ENCODE data around the gene SIGLEC11. TPM values are rescaled to one million over a fixed set of nuclear protein-coding genes. Genes with fewer than 3 reads are reported as not detected.
"Not testable (repeated sequence)": the region's sequence is repeated elsewhere in the genome, so short reads cannot be mapped to it uniquely, and the experiment has no call there.

The SIGLEC11 gene
- polyA plus RNA-seq, 1 donor, result 0.77 TPM

DNA sequence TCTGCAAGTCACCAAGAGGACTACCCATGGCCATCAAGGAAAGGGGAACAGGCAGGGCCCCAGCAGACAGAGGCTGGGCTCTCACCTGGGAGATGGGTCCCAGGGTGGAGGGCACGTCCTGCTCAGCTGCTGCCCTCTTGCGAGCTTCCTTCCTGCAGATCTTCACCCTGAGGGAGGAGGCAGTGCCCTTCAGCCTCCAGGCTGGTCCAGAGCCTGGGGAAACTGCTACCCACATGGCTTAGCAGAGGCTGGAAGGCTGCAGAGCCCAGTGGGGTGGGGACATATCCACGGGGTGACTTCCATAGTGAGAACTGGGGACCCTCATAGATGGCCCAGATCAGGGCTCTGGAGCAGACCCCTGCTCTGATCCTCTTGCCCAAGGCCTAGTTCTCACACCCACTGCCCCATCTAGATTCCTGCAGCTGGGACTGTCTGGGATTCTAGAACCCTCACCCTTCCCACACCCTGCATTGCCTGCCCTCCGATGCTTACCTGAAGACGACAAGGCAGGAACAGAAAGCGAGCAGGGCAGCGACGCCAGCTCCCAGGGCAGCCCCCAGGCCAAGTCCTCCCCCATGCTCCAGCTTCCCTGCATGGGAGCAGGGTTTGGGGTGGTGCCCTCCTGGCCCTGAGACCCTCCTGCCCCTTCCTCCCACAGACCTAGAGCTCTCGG, 9.0 kb downstream of the SIGLEC11 start:
- no peak for DNase-seq (ENCODE audit: low read depth)

DNA sequence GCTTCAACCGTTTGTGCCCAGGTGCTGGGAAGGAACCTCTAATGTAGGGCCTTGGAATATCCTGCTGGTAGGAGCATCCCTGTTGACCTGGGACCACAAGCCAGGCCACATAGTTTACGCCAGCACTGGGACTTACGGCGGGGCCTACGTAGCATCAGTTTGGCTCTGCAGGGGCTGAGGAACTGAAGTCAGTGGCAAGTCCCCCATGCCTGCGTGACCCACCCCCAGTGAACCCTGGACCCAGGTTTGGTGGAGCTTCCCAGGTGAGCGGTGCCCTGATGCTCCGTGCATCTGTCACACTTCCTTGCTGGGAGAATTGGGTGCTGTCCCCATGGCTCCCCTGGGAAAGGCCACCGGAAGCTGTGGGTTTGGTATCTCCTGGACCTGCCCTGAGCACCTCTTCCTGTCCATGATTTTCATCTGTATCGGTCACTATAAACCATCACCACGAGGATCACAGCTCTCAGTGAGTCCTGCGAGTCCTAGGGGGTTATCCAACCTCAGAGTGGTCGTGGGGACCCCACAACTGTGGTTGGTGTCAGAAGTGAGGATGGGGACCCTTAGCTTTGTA, 9.9 kb downstream of the SIGLEC11 start:
- no peak for DNase-seq (ENCODE audit: low read depth)

DNA sequence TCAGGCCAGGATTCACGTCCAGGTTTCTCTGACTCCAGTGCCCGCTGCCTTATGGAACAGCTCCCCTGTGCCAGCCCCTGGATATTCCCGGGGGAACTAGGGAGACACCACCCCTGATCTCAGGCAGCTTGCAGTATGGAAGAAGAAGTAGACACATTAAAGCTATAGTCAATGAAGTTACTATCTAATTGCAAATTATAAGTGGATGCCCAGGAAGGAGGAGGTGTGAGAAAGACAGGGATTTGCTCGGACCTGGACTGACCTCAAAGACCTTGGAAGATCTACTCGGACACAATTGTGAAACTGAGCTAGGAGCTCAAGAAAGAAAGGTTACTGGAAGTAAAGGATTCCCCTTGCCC, 10.4 kb downstream of the SIGLEC11 start:
- DNase-seq (ENCODE audit: low read depth), result no peak

DNA sequence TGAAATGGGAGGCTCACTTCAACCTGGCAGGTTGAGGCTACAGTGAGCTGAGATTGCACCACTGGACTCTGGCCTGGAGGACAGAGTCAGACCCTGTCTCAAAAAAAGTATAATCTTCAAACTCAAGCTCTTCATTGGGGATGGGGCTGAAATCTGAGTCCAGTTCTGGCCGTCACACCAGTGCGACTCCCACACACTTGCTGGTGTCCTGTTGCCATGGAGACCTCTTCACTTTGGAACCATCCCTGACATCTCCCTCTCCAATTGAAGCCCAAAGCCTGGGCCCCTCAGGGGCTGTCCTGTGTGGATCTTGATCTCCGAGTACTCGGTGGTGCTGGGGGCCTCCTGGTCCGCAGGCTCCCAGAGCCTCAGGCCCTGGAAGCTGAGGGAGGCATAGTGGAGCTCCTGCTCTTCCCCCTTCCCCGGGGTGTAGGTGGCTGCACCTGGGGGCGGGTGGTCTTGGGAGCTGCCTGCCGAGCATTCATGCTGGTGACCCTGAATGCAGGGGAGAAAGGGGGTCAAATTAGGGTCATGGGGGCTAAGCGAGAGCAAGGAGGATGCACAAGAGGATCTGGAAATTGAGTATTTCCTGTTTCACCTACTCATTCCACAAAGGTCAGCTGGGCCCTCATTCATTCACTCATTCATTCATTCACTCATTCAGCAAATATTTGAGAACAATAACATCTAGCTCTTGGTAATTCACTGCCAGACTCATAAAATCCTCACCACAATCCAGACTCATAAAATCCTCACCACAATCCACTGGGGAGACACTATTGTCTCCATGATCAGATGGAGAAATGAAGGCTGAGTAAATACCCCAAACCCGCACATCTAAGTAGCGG, 11.0 kb downstream of the SIGLEC11 start:
- no peak for DNase-seq (ENCODE audit: low read depth)

DNA sequence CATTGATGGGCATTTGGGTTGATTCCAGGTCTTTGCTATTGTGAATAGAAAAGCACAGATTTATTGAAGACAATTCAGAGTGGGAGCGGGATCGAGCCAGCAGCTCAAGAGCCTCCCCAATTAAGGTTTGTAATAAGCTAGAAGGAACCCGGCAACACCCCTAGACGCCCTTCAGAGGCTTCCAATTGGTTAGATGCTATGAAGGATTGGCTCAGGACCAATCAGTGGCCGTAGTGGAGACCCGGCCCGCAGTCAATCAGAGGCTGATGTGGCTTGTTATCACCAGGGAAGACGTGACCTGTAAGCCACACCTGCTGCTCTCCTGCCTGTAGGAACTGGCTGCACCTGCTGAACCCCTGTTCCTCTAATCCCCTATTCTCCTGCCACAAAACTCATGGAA, 14.6 kb downstream of the SIGLEC11 start:
- no peak for DNase-seq (ENCODE audit: low read depth)

DNA sequence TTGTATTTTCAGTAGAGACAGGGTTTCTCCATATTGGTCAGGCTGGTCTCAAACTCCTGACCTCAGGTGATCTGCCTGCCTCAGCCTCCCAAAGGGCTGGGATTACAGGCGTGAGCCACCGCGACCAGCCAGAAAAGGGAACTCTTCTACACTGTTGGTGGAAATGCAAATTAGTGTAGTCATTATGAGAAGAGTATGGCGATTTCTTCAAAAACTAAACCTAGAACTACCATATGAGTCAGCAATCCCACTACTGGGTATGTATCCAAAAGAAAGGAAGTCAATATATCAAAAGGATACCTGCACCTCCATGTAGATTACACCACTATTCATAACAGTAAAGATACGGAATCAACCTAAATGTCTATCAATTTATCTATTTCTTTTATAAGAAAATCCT, 16.4 kb downstream of the SIGLEC11 start:
- not testable (repeated sequence) for DNase-seq (ENCODE audit: low read depth)

DNA sequence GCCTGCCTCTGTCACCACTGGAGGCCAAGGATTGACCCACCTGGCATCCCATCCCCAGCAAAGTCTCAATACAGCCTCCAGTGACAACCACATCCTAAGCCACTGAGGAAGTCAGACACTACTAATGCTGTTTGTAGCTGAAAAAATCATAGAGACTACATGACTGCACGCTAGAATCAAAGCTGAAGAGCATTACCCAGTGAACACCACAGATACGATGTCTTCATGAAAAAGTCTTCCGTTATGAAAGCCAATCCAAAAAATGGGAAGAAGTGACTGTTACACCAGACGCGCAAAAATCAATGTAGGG, 20.5 kb downstream of the SIGLEC11 start:
- DNase-seq (ENCODE audit: low read depth), result no peak

DNA sequence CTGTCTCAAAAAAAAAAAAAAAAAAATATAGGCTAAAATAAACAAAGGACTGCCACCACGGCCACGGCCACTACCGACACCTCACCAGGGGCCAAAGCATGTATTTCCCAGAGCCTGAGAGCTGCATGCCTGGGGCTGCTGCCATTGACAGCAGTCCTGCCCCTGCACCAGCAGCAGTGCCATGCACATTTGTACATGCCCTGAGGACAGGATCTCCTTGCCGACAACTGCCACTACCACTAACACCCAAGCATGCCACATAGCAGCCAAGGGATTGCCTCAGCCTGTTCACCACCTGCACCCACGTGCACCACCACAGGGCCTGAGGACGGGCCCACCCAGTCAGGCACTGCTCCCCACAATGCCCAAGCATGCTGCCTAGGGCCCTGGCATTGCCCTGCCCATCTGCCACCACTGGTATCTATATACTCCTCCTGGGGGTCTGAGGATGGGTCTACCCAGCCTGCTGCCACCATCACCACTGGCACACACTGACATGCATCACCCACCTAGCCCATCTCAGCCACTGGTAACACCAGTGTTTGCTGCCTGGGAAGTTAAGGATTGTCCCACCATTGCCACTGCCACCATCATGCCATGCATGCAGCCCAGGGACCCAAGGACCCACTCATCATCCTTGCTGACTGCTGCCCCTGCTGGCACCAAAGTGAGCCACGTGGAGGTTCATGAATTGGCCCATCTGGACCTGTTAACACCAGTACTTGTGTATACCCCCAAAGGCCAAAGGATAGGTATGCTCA, 21.1 kb downstream of the SIGLEC11 start:
- DNase-seq (ENCODE audit: low read depth), result no peak

DNA sequence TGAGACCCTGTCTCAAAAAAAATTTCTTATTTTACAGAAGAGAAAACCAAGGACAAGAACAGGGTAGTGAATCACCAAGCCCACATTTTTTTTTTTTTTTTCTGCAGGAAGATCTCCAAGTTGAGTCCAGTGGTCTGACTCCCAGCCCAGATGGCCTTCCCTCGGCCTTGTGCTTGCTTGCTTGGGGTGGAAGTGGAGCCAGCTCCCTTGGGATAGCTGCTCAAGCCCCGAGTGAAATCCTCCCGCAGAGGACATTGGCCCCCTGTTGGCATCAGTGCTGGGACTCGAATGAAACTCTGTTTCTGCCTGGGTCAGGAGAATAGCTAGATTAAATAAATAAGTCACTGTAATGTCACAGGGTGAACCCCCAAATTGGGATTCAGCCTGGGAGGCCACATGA, 22.3 kb downstream of the SIGLEC11 start:
- no peak for DNase-seq (ENCODE audit: low read depth)

DNA sequence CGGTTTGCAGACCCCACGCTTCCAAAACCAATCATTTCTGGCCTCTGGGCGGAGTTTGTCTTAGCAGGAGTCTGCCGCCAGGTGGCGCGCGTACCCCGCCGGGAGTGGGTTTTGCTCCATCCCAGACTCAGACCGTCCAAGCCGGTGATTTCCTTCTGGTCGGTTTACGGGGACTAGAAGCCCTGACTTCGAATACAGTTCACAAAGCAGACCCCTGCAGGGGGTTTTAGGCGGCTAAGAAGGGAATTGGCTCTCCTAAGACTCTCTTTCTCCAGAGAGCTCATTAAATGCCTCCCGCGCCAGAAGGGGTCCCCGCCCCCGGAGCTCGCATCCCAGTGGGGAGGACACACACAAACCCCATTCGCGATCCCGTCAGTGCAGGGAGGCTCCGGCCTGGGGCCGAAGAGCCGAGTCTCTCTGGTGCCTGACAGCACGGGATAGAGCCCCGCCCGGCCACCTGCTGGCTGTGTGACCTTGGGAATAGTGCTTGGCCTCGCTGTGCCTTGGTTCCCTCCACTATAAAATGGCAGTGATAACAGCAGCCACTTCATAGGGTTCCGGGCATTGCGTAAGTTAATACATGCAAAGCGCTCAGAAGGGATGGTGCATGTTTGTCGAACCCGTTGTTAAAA, 23.1 kb downstream of the SIGLEC11 start:
- DNase-seq (ENCODE audit: low read depth), result no peak

DNA sequence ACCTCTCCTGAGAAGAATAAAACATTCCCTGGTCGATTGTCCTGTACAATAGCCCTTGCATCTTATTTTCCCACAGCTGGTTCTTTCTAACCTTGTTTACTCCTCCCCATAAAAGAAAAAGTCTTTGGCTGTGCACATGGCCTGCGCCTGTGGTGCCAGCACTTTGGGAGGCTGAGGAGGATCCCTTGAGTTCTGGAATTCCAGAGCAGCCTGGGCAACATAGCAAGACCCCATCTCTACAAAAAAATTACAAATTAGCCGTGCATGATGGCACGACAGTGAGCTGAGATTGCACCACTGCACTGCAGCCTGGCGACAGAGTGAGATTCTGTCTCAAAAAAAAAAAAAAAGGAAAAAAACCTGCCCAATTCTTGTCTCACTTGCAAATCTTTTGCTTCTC, 24.4 kb downstream of the SIGLEC11 start:
- no peak for DNase-seq (ENCODE audit: low read depth)

DNA sequence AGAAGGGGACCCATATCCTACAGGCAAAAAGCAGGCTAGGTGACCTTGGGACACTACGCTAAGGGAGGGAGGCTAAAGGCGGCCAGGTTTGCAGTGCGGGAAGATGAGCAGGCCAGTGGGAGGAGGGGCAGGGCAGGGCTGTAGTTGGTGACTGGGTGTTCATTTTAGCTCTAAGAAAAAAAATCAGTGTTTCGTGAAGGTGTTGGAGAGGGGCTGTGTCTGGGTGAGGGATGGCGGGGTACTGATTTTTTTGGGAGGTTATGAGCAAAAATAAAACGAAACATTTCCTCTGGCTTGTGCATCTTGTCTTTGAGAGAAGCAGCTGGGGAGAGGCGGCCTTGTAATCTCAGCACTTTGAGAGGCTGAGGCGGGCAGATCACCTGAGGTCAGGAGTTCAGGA, 27.3 kb downstream of the SIGLEC11 start:
- DNase-seq (ENCODE audit: low read depth), result no peak

DNA sequence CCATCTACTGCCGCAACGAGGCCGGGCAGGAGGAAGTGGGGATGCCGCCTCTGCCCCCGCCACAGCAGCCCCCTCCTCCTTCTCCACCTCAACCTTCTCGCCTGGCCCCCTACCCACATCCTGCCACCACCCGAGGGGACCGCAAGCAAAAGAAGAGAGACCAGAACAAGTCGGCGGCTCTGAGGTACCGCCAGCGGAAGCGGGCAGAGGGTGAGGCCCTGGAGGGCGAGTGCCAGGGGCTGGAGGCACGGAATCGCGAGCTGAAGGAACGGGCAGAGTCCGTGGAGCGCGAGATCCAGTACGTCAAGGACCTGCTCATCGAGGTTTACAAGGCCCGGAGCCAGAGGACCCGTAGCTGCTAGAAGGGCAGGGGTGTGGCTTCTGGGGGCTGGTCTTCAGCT, 28.2 kb downstream of the SIGLEC11 start:
- DNase-seq (ENCODE audit: low read depth), result no peak

DNA sequence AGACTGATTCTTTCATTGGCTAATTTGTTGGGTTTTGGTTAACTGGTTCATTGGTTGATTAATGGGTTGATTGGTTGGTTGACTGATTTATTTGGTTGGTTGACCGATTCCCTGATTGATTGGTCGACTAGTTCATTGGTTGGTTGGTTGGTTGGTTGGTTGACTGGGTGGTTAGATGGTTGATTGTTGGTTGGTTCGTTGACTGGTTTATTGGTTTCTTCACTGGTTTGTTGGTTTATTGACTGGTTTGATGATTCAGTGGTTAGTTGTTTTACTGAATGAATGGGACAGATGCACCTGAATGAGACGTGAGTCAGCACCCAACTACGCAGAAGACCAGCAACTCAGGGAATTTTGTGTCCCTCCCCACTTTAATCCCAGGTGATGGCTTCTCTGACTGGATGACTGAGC, 28.9 kb downstream of the SIGLEC11 start:
- no peak for DNase-seq (ENCODE audit: low read depth)

DNA sequence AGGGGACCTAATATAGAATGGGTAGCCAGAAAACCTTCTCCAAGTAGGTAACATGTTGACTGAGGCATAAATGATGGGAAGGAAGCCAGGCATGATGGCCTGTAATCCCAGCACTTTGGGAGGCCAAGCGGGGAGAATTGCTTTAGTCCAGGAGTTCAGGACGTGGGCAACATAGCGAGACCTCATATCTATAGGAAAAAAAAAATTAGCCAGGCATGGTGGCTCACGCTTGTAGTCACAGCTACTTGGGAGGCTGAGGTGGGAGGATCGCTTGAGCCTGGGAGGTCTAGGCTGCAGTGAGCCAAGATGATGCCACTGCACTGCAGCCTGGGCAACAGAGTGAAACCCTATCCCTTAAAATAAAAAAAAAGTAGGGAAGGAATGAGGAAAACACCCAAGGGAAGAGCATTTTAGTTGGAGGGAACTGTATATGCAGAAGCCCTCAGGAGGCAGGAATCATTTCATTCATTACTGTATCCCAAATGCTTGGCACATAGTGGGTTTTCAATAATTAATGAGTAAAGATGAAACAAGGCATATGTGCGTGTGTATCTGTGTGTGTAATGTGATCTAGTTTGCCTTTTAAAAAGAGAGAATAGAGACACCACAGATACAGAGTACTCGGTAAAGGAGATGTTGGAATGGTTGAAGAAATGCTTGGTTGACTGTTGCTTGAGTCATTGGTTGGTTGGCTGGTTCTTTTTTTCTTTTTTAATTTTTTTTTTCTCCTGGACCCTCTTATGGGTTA, 29.5 kb downstream of the SIGLEC11 start:
- DNase-seq (ENCODE audit: low read depth), result no peak

DNA sequence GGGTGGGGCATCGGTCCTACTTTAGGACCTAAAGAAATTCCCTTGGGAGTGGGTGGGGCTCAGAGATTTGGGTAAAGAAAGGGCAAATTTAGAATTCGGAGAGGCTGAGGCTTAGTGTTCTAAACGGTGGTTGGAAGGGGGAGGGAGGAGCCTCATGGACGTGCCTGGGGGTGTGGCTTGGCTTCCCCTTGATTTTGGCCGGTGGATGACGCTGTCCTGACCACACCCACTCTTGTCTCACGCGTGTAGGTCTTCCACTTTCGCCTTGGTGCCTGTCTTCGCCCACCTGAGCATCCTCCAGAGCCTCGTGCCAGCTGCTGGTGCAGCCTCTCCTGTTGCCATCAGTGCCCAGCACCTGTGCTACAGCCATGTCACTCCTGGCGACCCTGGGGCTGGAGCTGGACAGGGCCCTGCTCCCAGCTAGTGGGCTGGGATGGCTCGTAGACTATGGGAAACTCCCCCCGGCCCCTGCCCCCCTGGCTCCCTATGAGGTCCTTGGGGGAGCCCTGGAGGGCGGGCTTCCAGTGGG, 30.4 kb downstream of the SIGLEC11 start:
- DNase-seq (ENCODE audit: low read depth), result no peak

DNA sequence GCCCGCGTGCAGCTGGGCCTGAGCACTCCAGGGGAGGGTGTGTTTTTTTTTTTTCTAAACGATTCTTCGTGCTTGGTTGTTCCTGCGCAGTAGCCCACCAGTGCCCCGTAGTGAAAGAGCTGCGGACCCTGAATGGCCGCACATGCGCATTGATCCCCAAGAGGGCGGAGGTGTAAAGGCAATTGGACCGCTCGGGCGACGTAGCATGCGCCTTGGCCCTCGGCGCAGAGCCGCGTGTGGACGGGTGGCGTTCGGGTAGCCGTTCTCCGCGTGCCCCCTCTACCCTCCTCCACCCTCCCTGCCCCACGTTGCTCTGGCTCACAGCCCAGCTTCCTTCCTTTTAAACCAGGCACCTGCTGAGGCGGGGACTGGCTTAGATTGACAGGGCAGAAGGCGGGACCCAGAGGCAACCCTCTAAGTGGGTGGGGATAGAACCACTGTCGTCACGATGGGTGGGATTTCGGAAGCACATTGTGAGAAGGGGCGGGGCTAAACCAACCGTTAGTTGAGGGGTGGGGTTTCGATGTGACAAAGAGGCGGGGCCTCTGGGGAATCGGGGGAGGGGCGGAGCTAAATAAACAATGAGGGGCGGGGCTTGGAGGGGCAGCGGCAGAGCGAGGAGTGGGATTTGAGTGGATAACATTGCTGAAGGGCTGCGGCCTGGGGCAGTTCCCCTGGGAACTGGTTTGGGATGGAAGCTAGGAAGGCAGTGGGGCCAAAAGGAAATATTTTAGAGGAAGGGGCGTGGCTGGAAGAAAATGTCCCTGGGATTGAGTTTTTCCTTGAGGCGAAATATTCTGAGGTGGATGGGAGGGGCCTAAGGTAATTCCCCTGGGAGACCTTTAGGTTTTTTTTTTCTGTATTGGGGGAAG, 31.1 kb downstream of the SIGLEC11 start:
- peak; percentile 82 for DNase-seq (ENCODE audit: low read depth)

DNA sequence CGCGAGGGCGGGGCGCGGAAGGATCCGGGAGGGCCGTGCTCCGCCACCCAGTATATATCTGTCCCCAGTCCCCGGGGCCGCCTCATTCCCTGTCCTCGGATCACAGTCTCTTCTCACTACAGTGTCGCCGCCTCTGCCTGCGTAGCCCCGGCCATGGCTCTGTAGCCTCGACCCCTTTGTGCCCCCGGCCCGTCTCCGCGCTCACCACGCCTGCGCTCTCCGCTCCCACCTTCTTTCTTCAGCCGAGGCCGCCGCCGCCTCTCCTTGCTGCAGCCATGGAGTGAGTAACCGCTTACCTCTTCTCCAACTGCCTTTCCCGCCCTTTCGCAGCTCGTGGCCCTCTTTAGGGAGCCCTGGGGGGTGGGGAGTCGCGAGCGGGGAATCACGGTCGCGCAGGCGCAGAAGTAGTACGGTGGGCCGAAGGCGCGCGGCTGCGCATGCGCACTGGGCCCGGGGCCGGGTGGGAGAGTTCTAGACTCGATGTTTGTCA, 31.8 kb downstream of the SIGLEC11 start, which contains the start of the genes ATF5 and NUP62:
Gene ATF5 (plus strand): TSS at position 85 of the 490 bp plus-strand sequence. CDS start 1,646 bp downstream, outside the sequence.
Gene NUP62 (minus strand): TSS at position 384 of the 490 bp plus-strand sequence. CDS start 19,697 bp downstream, outside the sequence.
- DNase-seq (ENCODE audit: low read depth), result peak; percentile 80

DNA sequence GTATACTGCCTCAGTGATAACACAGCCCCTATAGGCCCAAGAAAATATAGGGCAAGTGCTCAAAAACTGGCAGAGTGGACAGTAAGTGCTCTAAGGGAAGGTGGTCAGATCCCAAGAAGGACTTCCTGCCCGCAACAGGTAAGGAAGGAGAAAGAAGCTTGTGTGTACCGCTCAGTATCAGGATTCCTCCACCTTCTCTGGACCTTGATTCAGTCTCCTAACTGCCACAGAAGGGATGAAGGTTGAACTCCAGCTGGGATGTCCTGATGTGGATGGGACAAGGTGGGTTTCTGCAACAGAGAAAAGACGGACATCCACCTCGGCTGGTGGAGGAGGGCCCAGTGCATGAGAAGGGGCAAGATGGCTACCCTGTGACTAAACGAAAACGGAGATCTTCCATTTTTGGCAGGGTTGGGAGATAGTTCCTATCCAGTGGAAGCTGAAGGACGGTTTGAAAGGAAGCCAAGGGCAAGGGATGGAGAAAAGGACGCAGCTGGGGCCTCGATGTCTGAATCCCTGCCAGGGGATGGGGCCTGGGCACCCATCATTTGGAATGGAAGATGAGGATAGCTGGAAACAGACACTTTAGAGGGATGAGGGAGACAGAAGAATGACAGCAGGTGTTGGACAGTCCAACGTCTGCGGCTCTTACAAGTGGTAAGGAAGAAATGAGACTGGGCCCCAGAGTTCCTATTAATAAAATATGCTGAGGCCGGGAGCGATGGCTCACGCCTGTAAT, 33.3 kb downstream of the SIGLEC11 start:
- no peak for DNase-seq (ENCODE audit: low read depth)

Measured in forelimb muscle (tissue), 1 donor.